Fibroblast of lung (primary cell): Measurements from ENCODE around the gene MCM8. TPM values are rescaled to one million over a fixed set of nuclear protein-coding genes. Genes with fewer than 3 reads are reported as not detected.

Source experiments
- DNase-seq, 2 donors: peaks; one replicate each; pipeline versions ENCODE4 v3.0.0 to v3.0.0-alpha.2; 2010; ENCODE audit warnings: low read depth in 2 of 2
- H2AFZ ChIP-seq: 2 replicates; pipeline ENCODE4 v1.5.1; 2012; ENCODE audit warnings: low read length, control low read depth, inconsistent platforms
- H3K27ac ChIP-seq: 2 replicates; pipeline ENCODE4 v1.5.1; 2011; ENCODE audit warnings: low read length, control low read depth; ENCODE audit not compliant: insufficient read depth
- H3K27me3 ChIP-seq: 2 replicates; pipeline ENCODE4 v1.5.1; 2011; ENCODE audit warnings: mild to moderate bottlenecking, low read length; ENCODE audit not compliant: control insufficient read depth, insufficient read depth
- H3K36me3 ChIP-seq: 2 replicates; pipeline ENCODE4 v1.5.1; 2011; ENCODE audit warnings: low read length; ENCODE audit not compliant: control insufficient read depth, insufficient read depth
- H3K4me1 ChIP-seq: 2 replicates; pipeline ENCODE4 v1.5.1; 2011; ENCODE audit warnings: low read length; ENCODE audit not compliant: control insufficient read depth, insufficient read depth; ENCODE audit errors: extremely low read depth
- H3K4me2 ChIP-seq: 2 replicates; pipeline ENCODE4 v1.5.1; 2011; ENCODE audit warnings: low read length, control low read depth; ENCODE audit not compliant: insufficient read depth; ENCODE audit errors: extremely low read depth
- H3K4me3 ChIP-seq, 4 experiments: fragments of 200-600 bp in 1 of 4; sonication (generic) in 1 of 4; replicated peaks in 1 of 4; 2 replicates each; pipeline ENCODE4 v1.5.1; 2011 to 2016; ENCODE audit warnings: low read length in 4 of 4, low read depth in 3 of 4, mild to moderate bottlenecking in 3 of 4, control low read depth in 2 of 4, inconsistent platforms in 1 of 4, mixed read lengths in 1 of 4; ENCODE audit not compliant: insufficient read depth in 1 of 4; ENCODE audit errors: control extremely low read depth in 1 of 4
- H3K79me2 ChIP-seq: 2 replicates; pipeline ENCODE4 v1.5.1; 2012; ENCODE audit warnings: mild to moderate bottlenecking, low read length, inconsistent platforms; ENCODE audit not compliant: control insufficient read depth, insufficient read depth
- H3K9ac ChIP-seq: 2 replicates; pipeline ENCODE4 v1.5.1; 2011; ENCODE audit warnings: mild to moderate bottlenecking, low read length, control low read depth; ENCODE audit not compliant: insufficient read depth
- H3K9me3 ChIP-seq: 2 replicates; pipeline ENCODE4 v1.5.1; 2012; ENCODE audit warnings: low read depth, low read length; ENCODE audit not compliant: control insufficient read depth, insufficient read depth
- H4K20me1 ChIP-seq: 2 replicates; pipeline ENCODE4 v1.5.1; 2011; ENCODE audit warnings: low read length; ENCODE audit not compliant: control insufficient read depth, insufficient read depth; ENCODE audit errors: extremely low read depth
- EZH2 ChIP-seq: IDR thresholded peaks from 2 replicates; pipeline ENCODE4 v1.5.1; 2012; ENCODE audit warnings: low read length, control low read depth, mild to moderate bottlenecking; ENCODE audit errors: missing control alignments
- polyA plus RNA-seq, 2 donors: library from polyadenylated mRNA; depleted of rRNA in 1 of 2; stranded (reverse) in 1 of 2; unstranded in 1 of 2; fragments of >200 nt; gene quantifications; 2 replicates each; pipeline ENCODE4 v1.2.1, GENCODE V29; 2011 to 2012; ENCODE audit warnings: missing spikeins in 1 of 2
- total RNA-seq: library from RNA; depleted of rRNA; stranded (reverse); fragments of >200 nt; gene quantifications from 2 replicates; pipeline ENCODE4 v1.2.1, GENCODE V29; 2014
- TF ChIP-seq, protein P1 (sequence below), 2 donors: IDR thresholded peaks in 1 of 2; conservative IDR thresholded peaks in 1 of 2; 1 replicate in 1 of 2; 2 replicates in 1 of 2; pipeline ENCODE4 v1.5.1; 2011 to 2012; ENCODE audit warnings: low read length in 2 of 2, control low read depth in 1 of 2, inconsistent platforms in 1 of 2, low read depth in 1 of 2, mild to moderate bottlenecking in 1 of 2

Gene MCM8
- total and polyA plus RNA-seq, 2 donors (not counting 1 experiment from before 2014, with no cell fraction given) = 4.8 to 5.4 TPM

- Histone ChIP-seq H3K4me3 (no peak overlapping the region), H4K20me1 (no peaks in the 10 kb centered on the region), H3K36me3 (no peaks in the 10 kb centered on the region), H3K27ac (no peak overlapping the region), H2AFZ (no peak overlapping the region), H3K9ac (no peak overlapping the region), H3K79me2 (no peaks in the 10 kb centered on the region), H3K27me3 (no peaks in the 10 kb centered on the region), H3K9me3 (no peaks in the 10 kb centered on the region), H3K4me2 (no peak overlapping the region), H3K4me1 (no peaks in the 10 kb centered on the region)
- no peak for TF ChIP-seq EZH2
- TF ChIP-seq, protein P1, sequence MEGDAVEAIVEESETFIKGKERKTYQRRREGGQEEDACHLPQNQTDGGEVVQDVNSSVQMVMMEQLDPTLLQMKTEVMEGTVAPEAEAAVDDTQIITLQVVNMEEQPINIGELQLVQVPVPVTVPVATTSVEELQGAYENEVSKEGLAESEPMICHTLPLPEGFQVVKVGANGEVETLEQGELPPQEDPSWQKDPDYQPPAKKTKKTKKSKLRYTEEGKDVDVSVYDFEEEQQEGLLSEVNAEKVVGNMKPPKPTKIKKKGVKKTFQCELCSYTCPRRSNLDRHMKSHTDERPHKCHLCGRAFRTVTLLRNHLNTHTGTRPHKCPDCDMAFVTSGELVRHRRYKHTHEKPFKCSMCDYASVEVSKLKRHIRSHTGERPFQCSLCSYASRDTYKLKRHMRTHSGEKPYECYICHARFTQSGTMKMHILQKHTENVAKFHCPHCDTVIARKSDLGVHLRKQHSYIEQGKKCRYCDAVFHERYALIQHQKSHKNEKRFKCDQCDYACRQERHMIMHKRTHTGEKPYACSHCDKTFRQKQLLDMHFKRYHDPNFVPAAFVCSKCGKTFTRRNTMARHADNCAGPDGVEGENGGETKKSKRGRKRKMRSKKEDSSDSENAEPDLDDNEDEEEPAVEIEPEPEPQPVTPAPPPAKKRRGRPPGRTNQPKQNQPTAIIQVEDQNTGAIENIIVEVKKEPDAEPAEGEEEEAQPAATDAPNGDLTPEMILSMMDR (conservative IDR thresholded peaks at IDR 0.05 in 1 of 2, IDR thresholded peaks at IDR 0.05 in 1 of 2; ENCODE audit: low read depth in 1 of 2, low read length in 2 of 2) = no peak
- DNase-seq = no peak
These were observed 19.0 kb downstream of the MCM8 start for GRCh38 chr20:5969348-5969935.

- Histone ChIP-seq H3K4me3 (no peak overlapping the region), H3K9ac (no peak overlapping the region), H3K4me1 (no peaks in the 10 kb centered on the region), H4K20me1 (no peaks in the 10 kb centered on the region), H3K79me2 (no peaks in the 10 kb centered on the region), H3K27me3 (no peaks in the 10 kb centered on the region), H3K36me3 (no peaks in the 10 kb centered on the region), H2AFZ (no peak overlapping the region), H3K27ac (no peak overlapping the region), H3K4me2 (no peak overlapping the region), H3K9me3 (no peaks in the 10 kb centered on the region)
- TF ChIP-seq, protein P1 (conservative IDR thresholded peaks at IDR 0.05 in 1 of 2, IDR thresholded peaks at IDR 0.05 in 1 of 2; ENCODE audit: low read depth in 1 of 2, low read length in 2 of 2) = no peak
- TF ChIP-seq EZH2 = no peak
- no peak for DNase-seq
These were observed 19.5 kb downstream of the MCM8 start for GRCh38 chr20:5969940-5970339.

DNA sequence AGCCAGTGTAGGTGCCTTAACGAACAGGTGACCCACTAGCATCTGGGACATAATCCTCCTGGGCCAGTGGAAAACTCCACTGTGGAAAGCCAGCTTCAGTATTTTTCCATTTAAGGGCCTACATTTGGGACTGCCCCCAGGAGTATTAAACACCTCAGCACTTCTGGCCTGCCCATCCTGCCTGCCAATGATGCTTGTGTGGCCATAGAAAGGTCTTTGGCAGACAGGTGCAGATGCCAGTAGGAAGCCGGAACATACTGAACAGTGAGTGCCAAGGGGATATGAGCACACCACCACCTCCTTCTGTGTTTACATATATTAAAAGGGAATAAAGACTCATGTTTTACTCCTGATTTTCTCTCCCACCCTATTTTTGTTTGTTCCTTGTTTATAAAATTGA lies 19.9 kb downstream of the MCM8 start:
- H3K79me2 ChIP-seq = no peaks in the 10 kb centered on the region
- H3K27ac ChIP-seq = no peak overlapping the region
- no peaks in the 10 kb centered on the region for H3K36me3 ChIP-seq
- TF ChIP-seq, protein P1 (conservative IDR thresholded peaks at IDR 0.05 in 1 of 2, IDR thresholded peaks at IDR 0.05 in 1 of 2; ENCODE audit: low read depth in 1 of 2, low read length in 2 of 2) = no peak
- no peak for TF ChIP-seq EZH2
- H4K20me1 ChIP-seq = no peaks in the 10 kb centered on the region
- H3K9ac ChIP-seq = no peak overlapping the region
- no peaks in the 10 kb centered on the region for H3K4me1 ChIP-seq
- H3K4me2 ChIP-seq = no peak overlapping the region
- no peak for DNase-seq
- no peak overlapping the region for H2AFZ ChIP-seq
- no peaks in the 10 kb centered on the region for H3K27me3 ChIP-seq
- no peaks in the 10 kb centered on the region for H3K9me3 ChIP-seq
- H3K4me3 ChIP-seq = no peak overlapping the region
